Prostate gland (tissue), 2 donors: ENCODE data around the gene CGNL1.

Source experiments
- POLR2A ChIP-seq: fragments of 450-650 bp; IDR thresholded peaks from one replicate; pipeline ENCODE4 v1.6.1; 2016; ENCODE audit warnings: antibody characterized with exemption, mild to moderate bottlenecking
- POLR2AphosphoS5 ChIP-seq: sonication (generic); formaldehyde crosslinking; IDR thresholded peaks from one replicate; pipeline ENCODE4 v1.6.1; 2017; ENCODE audit warnings: antibody characterized with exemption
- TF ChIP-seq, protein P1 (sequence below), 4 experiments: fragments of 200-600 bp in 2 of 4; fragments of 450-650 bp in 2 of 4; sonication (generic) in 2 of 4; IDR thresholded peaks; 1 replicate in 3 of 4; 2 replicates in 1 of 4; pipeline ENCODE4 v1.5.1; 2016 to 2019; ENCODE audit warnings: antibody characterized with exemption in 4 of 4, mild to moderate bottlenecking in 2 of 4, moderate library complexity in 2 of 4

DNA sequence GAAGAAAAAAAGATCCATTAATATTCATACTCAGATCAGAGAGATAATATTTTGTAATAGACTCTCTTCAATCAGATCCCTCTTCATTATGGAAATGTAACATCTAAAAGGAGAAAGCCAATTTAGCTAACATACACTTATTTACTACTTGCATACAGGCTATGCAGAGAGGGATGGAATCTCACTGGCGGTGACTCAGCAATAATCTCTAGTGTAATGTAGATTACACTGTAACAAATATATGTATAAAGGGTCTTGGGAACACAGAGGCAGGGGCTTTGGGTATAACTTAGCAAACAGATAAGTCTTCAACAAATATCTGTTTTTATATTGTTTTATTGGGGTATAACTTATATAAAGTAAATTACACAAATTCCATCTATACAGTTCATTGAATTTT, 69.6 kb downstream of the CGNL1 start:
- TF ChIP-seq, protein P1, sequence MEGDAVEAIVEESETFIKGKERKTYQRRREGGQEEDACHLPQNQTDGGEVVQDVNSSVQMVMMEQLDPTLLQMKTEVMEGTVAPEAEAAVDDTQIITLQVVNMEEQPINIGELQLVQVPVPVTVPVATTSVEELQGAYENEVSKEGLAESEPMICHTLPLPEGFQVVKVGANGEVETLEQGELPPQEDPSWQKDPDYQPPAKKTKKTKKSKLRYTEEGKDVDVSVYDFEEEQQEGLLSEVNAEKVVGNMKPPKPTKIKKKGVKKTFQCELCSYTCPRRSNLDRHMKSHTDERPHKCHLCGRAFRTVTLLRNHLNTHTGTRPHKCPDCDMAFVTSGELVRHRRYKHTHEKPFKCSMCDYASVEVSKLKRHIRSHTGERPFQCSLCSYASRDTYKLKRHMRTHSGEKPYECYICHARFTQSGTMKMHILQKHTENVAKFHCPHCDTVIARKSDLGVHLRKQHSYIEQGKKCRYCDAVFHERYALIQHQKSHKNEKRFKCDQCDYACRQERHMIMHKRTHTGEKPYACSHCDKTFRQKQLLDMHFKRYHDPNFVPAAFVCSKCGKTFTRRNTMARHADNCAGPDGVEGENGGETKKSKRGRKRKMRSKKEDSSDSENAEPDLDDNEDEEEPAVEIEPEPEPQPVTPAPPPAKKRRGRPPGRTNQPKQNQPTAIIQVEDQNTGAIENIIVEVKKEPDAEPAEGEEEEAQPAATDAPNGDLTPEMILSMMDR (IDR thresholded peaks at IDR 0.05), result no peak
- TF ChIP-seq POLR2A, result no peak
- no peak for TF ChIP-seq POLR2AphosphoS5
